Measurements from ENCODE around the gene ST6GALNAC3.

Gene ST6GALNAC3

GRCh38 chr1:76153841-76154205, 79.3 kb downstream of the ST6GALNAC3 start:
- no peak for TF ChIP-seq CTCF (IDR thresholded peaks at IDR 0.05; ENCODE audit: borderline replicate concordance, control extremely low read depth, extremely low read depth, insufficient read depth, missing control alignments)
- in situ Hi-C loops (cut with MboI; ENCODE audit: low sequenced_read_pairs, unreplicated experiment), result loop anchor here (25.0 kb wide), 1 partner anchor 983 kb away; no protein-coding TSS in a partner anchor
- no peak for DNase-seq (ENCODE audit: low spot score)

- peak; percentile 94 for TF ChIP-seq CTCF (IDR thresholded peaks at IDR 0.05; ENCODE audit: borderline replicate concordance, control extremely low read depth, extremely low read depth, insufficient read depth, missing control alignments)
- peak; percentile 77 for DNase-seq (ENCODE audit: low spot score)
- in situ Hi-C loops (cut with MboI; ENCODE audit: low sequenced_read_pairs, unreplicated experiment), result loop anchor here (25.0 kb wide), 1 partner anchor 983 kb away; no protein-coding TSS in a partner anchor
These were observed 79.8 kb downstream of the ST6GALNAC3 start for GRCh38 chr1:76154206-76154956.

- no peak for DNase-seq (ENCODE audit: low spot score)
- in situ Hi-C loops (cut with MboI; ENCODE audit: low sequenced_read_pairs, unreplicated experiment), result loop anchor here (25.0 kb wide), 1 partner anchor 980 kb away; no protein-coding TSS in a partner anchor
- no peak for TF ChIP-seq CTCF (IDR thresholded peaks at IDR 0.05; ENCODE audit: borderline replicate concordance, control extremely low read depth, extremely low read depth, insufficient read depth, missing control alignments)
These were observed 82.4 kb downstream of the ST6GALNAC3 start for GRCh38 chr1:76156987-76157386.

- no peak for TF ChIP-seq CTCF (IDR thresholded peaks at IDR 0.05; ENCODE audit: borderline replicate concordance, control extremely low read depth, extremely low read depth, insufficient read depth, missing control alignments)
- no peak for DNase-seq (ENCODE audit: low spot score)
- in situ Hi-C loops (cut with MboI; ENCODE audit: low sequenced_read_pairs, unreplicated experiment), result loop anchor here (25.0 kb wide), 1 partner anchor 979 kb away; no protein-coding TSS in a partner anchor
These were observed 83.6 kb downstream of the ST6GALNAC3 start for GRCh38 chr1:76158126-76158525.

GRCh38 chr1:76160225-76160624, 85.7 kb downstream of the ST6GALNAC3 start:
- TF ChIP-seq CTCF (IDR thresholded peaks at IDR 0.05; ENCODE audit: borderline replicate concordance, control extremely low read depth, extremely low read depth, insufficient read depth, missing control alignments), result no peak
- in situ Hi-C loops (cut with MboI; ENCODE audit: low sequenced_read_pairs, unreplicated experiment), result loop anchor here (25.0 kb wide), 1 partner anchor 977 kb away; no protein-coding TSS in a partner anchor
- DNase-seq (ENCODE audit: low spot score), result no peak

- TF ChIP-seq CTCF (IDR thresholded peaks at IDR 0.05; ENCODE audit: borderline replicate concordance, control extremely low read depth, extremely low read depth, insufficient read depth, missing control alignments), result no peak
- in situ Hi-C loops (cut with MboI; ENCODE audit: low sequenced_read_pairs, unreplicated experiment), result loop anchor here (25.0 kb wide), 1 partner anchor 976 kb away; no protein-coding TSS in a partner anchor
- DNase-seq (ENCODE audit: low spot score), result no peak
These were observed 86.9 kb downstream of the ST6GALNAC3 start for GRCh38 chr1:76161451-76161850.
